ENCODE results near the gene EPS8.

Gene EPS8

DNA sequence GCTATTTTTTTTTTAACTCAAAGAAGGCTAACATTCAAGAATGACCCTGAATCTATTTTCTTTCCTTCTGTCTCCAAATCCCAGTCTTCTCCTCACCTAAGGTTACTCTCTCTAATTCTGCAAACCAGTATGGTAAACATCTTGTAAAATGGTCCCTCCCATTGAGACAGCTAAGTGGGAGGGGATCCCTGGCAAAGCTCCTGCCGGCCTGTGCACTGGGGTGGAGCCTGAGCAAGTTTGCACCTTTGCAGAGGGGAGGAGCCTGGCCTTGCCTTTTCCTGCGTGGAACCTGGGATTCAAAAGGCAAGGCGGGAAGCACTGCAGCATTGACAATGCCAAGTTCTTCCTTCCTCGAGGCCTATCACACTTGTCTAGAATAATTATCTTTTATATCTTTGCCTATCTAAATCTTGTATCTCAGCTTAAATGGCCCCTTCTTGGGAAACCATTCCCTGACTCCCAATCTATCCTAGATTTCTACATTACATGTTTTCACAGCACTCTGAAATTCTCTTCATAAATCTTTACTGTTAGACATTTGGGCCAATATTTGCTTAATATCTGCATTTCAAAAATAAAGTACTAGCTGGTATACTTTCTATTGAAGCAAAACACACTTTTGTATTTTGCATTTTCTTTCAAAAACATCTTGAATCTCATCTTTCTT is 83.0 kb downstream of the EPS8 start:
- no peak for TF ChIP-seq CTCF (conservative IDR thresholded peaks at IDR 0.05)
- no peak overlapping the region for H3K27ac ChIP-seq

DNA sequence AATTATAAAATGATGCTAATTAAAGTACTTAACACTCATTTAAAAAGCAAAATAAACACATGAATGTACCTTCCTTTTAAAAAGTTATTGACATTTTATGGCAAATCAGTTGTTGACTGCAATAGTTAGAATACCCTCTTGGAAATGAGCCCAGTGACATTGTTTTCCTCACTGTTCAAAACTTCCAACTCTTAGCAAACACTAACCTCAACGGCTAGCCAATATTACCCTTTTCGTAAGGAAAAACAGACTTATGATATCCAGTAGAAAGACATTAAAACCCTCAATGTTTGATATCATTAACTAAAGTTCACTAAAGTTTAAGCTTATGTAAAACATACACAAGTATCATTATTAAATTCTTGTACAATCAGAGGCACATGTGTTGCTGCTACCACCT is 83.6 kb downstream of the EPS8 start:
- no peak overlapping the region for H3K27ac ChIP-seq
- no peak for TF ChIP-seq CTCF (conservative IDR thresholded peaks at IDR 0.05)

DNA sequence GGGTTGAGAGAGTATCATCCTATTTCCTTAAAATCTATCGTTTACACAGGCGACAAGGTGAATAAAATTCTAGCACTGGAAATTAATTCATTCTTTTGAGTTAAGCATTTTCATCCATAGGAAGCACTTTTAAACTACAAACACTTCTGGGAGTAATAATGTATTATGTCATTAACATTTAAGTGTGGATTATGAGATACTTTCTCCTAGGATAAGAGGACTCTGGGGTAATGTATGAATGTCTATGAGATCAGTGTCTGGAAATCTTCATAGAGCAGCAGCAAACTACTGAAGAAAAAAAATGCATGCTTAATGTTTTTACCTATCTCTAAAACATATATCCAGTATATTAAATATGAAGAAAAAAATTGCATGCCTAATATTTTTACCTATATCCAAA is 86.9 kb downstream of the EPS8 start:
- TF ChIP-seq CTCF (conservative IDR thresholded peaks at IDR 0.05): no peak
- no peak overlapping the region for H3K27ac ChIP-seq

- TF ChIP-seq CTCF (conservative IDR thresholded peaks at IDR 0.05): no peak
- no peak overlapping the region for H3K27ac ChIP-seq
Measured at GRCh38 chr12:15701631-15702156, 87.5 kb downstream of the EPS8 start.

DNA sequence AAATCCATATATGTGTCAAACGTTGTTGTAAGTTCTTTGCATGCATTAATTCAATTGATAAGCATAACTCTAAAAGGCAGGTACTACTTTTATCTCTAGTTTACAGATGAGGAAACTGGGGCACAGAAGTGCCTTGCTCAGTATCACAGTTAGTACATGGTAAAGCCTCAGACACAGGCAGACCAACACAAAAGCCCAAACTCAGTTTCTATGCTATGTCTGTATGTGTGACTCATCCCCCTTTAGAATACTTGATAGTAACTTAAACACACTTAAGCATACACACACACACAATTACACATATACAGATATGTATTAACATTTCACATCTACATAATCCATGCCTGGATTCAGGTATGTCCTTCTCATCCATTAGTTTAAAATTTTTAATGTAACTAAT is 88.0 kb downstream of the EPS8 start:
- no peak overlapping the region for H3K27ac ChIP-seq
- TF ChIP-seq CTCF (conservative IDR thresholded peaks at IDR 0.05): no peak

GRCh38 chr12:15700595-15700994 is 88.6 kb downstream of the EPS8 start:
- H3K27ac ChIP-seq: no peak overlapping the region
- no peak for TF ChIP-seq CTCF (conservative IDR thresholded peaks at IDR 0.05)

- no peak for TF ChIP-seq CTCF (conservative IDR thresholded peaks at IDR 0.05)
- H3K27ac ChIP-seq: no peak overlapping the region
Measured at GRCh38 chr12:15699886-15700285, 89.3 kb downstream of the EPS8 start.
